H1 (cell line): ENCODE data around the gene EFCAB8. TPM values are rescaled to one million over a fixed set of nuclear protein-coding genes. Genes with fewer than 3 reads are reported as not detected.

ENCODE experiments used
- CTCF ChIA-PET: fragments of 300-600 bp; sonication (Branson Sonifier 250); formaldehyde crosslinking; loops from one replicate; lab custom pipeline; 2021; ENCODE audit not compliant: partially characterized antibody; lab: Charles Lee
- POLR2A ChIA-PET: fragments of 300-600 bp; sonication (Branson Sonifier 250); formaldehyde crosslinking; loops from one replicate; lab custom pipeline; 2021; ENCODE audit warnings: inconsistent platforms; ENCODE audit not compliant: partially characterized antibody; lab: Charles Lee
- DNase-seq, 2 experiments: peaks; one replicate each; pipeline versions ENCODE4 v3.0.0 to v3.0.0-alpha.2; 2010 to 2022; ENCODE audit warnings: low spot score in 2 of 2, low read depth in 1 of 2, mixed read lengths in 1 of 2
- FAIRE-seq: peaks from 2 replicates; lab custom pipeline; 2011; peaks lifted over from hg19 to GRCh38; lab: Jason Lieb, UNC
- H2AFZ ChIP-seq: 2 replicates; pipeline ENCODE4 v1.8.1; 2012; ENCODE audit warnings: low read length, inconsistent platforms
- H2AK5ac ChIP-seq: 2 replicates; pipeline ENCODE4 v1.6.1; 2013; ENCODE audit warnings: low read depth, low read length
- H2BK120ac ChIP-seq: replicated peaks from 2 replicates; pipeline ENCODE3; 2013; ENCODE audit warnings: low read depth, low read length, inconsistent platforms
- H2BK12ac ChIP-seq: 2 replicates; pipeline ENCODE4 v1.6.1; 2013; ENCODE audit warnings: low read depth, low read length
- H2BK15ac ChIP-seq: 2 replicates; pipeline ENCODE4 v1.6.1; 2013; ENCODE audit warnings: low read length
- H2BK20ac ChIP-seq: 2 replicates; pipeline ENCODE4 v1.6.1; 2013; ENCODE audit warnings: low read length
- H2BK5ac ChIP-seq: 2 replicates; pipeline ENCODE4 v1.6.1; 2013; ENCODE audit warnings: low read depth, low read length
- H3K14ac ChIP-seq: 2 replicates; pipeline ENCODE4 v1.6.1; 2013; ENCODE audit warnings: inconsistent platforms; ENCODE audit not compliant: insufficient read length
- H3K18ac ChIP-seq: 2 replicates; pipeline ENCODE4 v1.6.1; 2013; ENCODE audit warnings: low read length; ENCODE audit errors: extremely low read depth
- H3K23ac ChIP-seq: 2 replicates; pipeline ENCODE4 v1.6.1; 2013; ENCODE audit warnings: inconsistent platforms; ENCODE audit not compliant: insufficient read length
- H3K23me2 ChIP-seq: 2 replicates; pipeline ENCODE4 v1.6.1; 2013; ENCODE audit warnings: low read depth, low read length
- H3K27ac ChIP-seq: 2 replicates; pipeline ENCODE4 v1.6.1; 2011; ENCODE audit warnings: low read depth, low read length, inconsistent platforms
- H3K27me3 ChIP-seq, 4 experiments: replicated peaks in 1 of 4; 1 replicate in 1 of 4; 2 replicates in 3 of 4; pipeline versions ENCODE4 v1.6.1 to v1.8.1; 2011 to 2013; ENCODE audit warnings: low read length in 3 of 4, mild to moderate bottlenecking in 3 of 4, inconsistent platforms in 2 of 4, mixed read lengths in 2 of 4, moderate library complexity in 1 of 4; ENCODE audit not compliant: control insufficient read depth in 3 of 4, insufficient read depth in 3 of 4; ENCODE audit errors: extremely low read depth in 1 of 4
- H3K36me3 ChIP-seq, 4 experiments: 2 replicates each; pipeline versions ENCODE4 v1.6.1 to v1.8.1; 2011 to 2013; ENCODE audit warnings: mild to moderate bottlenecking in 4 of 4, low read length in 3 of 4, moderate library complexity in 2 of 4, control low read depth in 1 of 4, inconsistent platforms in 1 of 4; ENCODE audit not compliant: insufficient read depth in 4 of 4, control insufficient read depth in 2 of 4
- H3K4ac ChIP-seq: replicated peaks from 2 replicates; pipeline ENCODE3; 2013; ENCODE audit warnings: low read length, low read depth, mixed read lengths, inconsistent platforms; ENCODE audit not compliant: insufficient read length
- H3K4me1 ChIP-seq, 4 experiments: replicated peaks in 1 of 4; 1 replicate in 1 of 4; 2 replicates in 3 of 4; pipeline versions ENCODE4 v1.6.1 to v1.8.1; 2011 to 2013; ENCODE audit warnings: low read length in 3 of 4, inconsistent platforms in 2 of 4, mixed read lengths in 1 of 4; ENCODE audit not compliant: insufficient read depth in 4 of 4, control insufficient read depth in 3 of 4
- H3K4me2 ChIP-seq, 2 experiments: 2 replicates each; pipeline versions ENCODE4 v1.6.1 to v1.8.1; 2011 to 2013; ENCODE audit warnings: low read depth in 2 of 2, low read length in 2 of 2, control low read depth in 1 of 2, inconsistent platforms in 1 of 2, mild to moderate bottlenecking in 1 of 2; ENCODE audit not compliant: insufficient read depth in 1 of 2
- H3K4me3 ChIP-seq, 4 experiments: fragments of 200-600, 300-600 bp in 1 of 4; sonication (generic), shearing (Covaris generic), sonication (Bioruptor Twin) in 1 of 4; 2 replicates each; pipeline versions ENCODE4 v1.5.1 to v1.8.1; 2011 to 2016; ENCODE audit warnings: low read length in 4 of 4, low read depth in 3 of 4, control low read depth in 2 of 4, inconsistent platforms in 2 of 4, mild to moderate bottlenecking in 2 of 4, mixed read lengths in 1 of 4, moderate library complexity in 1 of 4; ENCODE audit not compliant: insufficient read depth in 2 of 4; ENCODE audit errors: extremely low read depth in 1 of 4
- H3K56ac ChIP-seq: replicated peaks from 2 replicates; pipeline ENCODE3; 2013; ENCODE audit warnings: low read depth, mild to moderate bottlenecking, mixed read lengths, low read length, inconsistent platforms; ENCODE audit not compliant: insufficient read length
- H3K79me1 ChIP-seq: 2 replicates; pipeline ENCODE4 v1.6.1; 2013; ENCODE audit warnings: low read depth, low read length, control low read depth
- H3K79me2 ChIP-seq, 2 experiments: 2 replicates each; pipeline versions ENCODE4 v1.6.1 to v1.8.1; 2012 to 2013; ENCODE audit warnings: low read length in 2 of 2, mild to moderate bottlenecking in 2 of 2, inconsistent platforms in 1 of 2; ENCODE audit not compliant: insufficient read depth in 2 of 2, control insufficient read depth in 1 of 2
- H3K9ac ChIP-seq, 4 experiments: replicated peaks in 1 of 4; 1 replicate in 1 of 4; 2 replicates in 3 of 4; pipeline versions ENCODE4 v1.6.1 to v1.8.1; 2011 to 2013; ENCODE audit warnings: low read depth in 3 of 4, low read length in 3 of 4, control low read depth in 2 of 4, mild to moderate bottlenecking in 2 of 4, moderate library complexity in 2 of 4, inconsistent platforms in 1 of 4; ENCODE audit errors: extremely low read depth in 1 of 4
- H3K9me3 ChIP-seq, 2 experiments: 2 replicates each; pipeline versions ENCODE4 v1.6.1 to v1.8.1; 2012 to 2013; ENCODE audit warnings: mild to moderate bottlenecking in 2 of 2, moderate library complexity in 2 of 2, control low read depth in 1 of 2, inconsistent platforms in 1 of 2, low read depth in 1 of 2, low read length in 1 of 2, mixed read lengths in 1 of 2; ENCODE audit not compliant: insufficient read depth in 2 of 2
- H4K20me1 ChIP-seq, 2 experiments: replicated peaks in 1 of 2; 2 replicates each; pipeline versions ENCODE3 to v1.8.1; 2011 to 2013; ENCODE audit warnings: inconsistent platforms in 2 of 2, low read length in 2 of 2, mild to moderate bottlenecking in 1 of 2; ENCODE audit not compliant: insufficient read depth in 2 of 2, control insufficient read depth in 1 of 2
- H4K5ac ChIP-seq: 2 replicates; pipeline ENCODE4 v1.6.1; 2013; ENCODE audit warnings: low read length, low read depth, mixed read lengths, inconsistent platforms; ENCODE audit not compliant: insufficient read length
- H4K8ac ChIP-seq: 2 replicates; pipeline ENCODE4 v1.8.0; 2013; ENCODE audit warnings: mild to moderate bottlenecking, moderate library complexity, low read length, inconsistent platforms; ENCODE audit not compliant: insufficient read depth; ENCODE audit errors: extremely low read depth
- H4K91ac ChIP-seq: replicated peaks from 2 replicates; pipeline ENCODE3; 2013; ENCODE audit warnings: low read length, mixed read lengths, inconsistent platforms; ENCODE audit not compliant: insufficient read length
- CEBPB ChIP-seq: IDR thresholded peaks from 2 replicates; pipeline ENCODE4 v1.6.1; 2012; ENCODE audit warnings: low read depth, low read length
- RFX5 ChIP-seq: IDR thresholded peaks from 2 replicates; pipeline ENCODE4 v1.6.1; 2011; ENCODE audit warnings: low read depth, low read length, improper control_type of control experiment, borderline replicate concordance
- YY1 ChIP-seq: IDR thresholded peaks from 2 replicates; pipeline ENCODE4 v1.6.1; 2011; ENCODE audit warnings: low read depth, mild to moderate bottlenecking, low read length
- polyA plus RNA-seq, 7 experiments: library from polyadenylated mRNA; depleted of rRNA in 3 of 7; stranded (reverse) in 5 of 7; unstranded in 2 of 7; fragments of >200 nt in 5 of 7; fragments of 200-250 nt in 2 of 7; gene quantifications; 1 replicate in 5 of 7; 2 replicates in 1 of 7; 4 replicates in 1 of 7; pipeline versions ENCODE4 v1.2.1 to v1.2.3, GENCODE V29; 2011 to 2013; ENCODE audit warnings: missing spikeins in 2 of 7, mixed read lengths in 2 of 7
- total RNA-seq: library from RNA; stranded (reverse); fragmentation: NEBNext Ultra II Directional; extraction: Animal tissue kit (Norgen Biotek cat#: 25700); gene quantifications from 2 replicates; pipeline ENCODE4 v1.2.1, GENCODE V29; 2021

EFCAB8 gene
- total and polyA plus RNA-seq, 2 of the 8 experiments (the other 6 are each of a cell fraction or from before 2014, with no cell fraction given) = 0.06 to 0.20 TPM

DNA sequence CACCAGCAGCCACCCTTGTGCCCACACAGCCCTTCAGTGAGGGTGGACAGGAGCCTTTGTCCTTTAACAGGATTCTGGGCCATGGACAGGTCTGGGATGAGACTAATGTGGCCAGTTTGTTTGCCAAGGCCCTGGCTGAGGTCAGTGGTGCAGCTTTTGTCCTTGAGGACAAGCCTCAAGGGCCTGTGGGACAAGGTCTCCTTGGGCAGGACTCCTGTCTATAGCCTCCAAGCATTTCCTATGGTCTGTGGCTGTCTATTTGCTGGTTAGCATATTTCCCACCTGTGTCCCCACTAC lies 101.4 kb downstream of the EFCAB8 start:
- Histone ChIP-seq H2BK12ac (no peak overlapping the region), H2BK5ac (no peak overlapping the region), H2AFZ (no peak overlapping the region), H3K27ac (no peak overlapping the region), H3K56ac (no peak overlapping the region), H3K79me1 (no peaks in the 10 kb centered on the region), H2AK5ac (no peak overlapping the region), H3K36me3 (no peaks in the 10 kb centered on the region), H2BK15ac (no peak overlapping the region), H3K9me3 (peaks cover 0 to 5% of the 10 kb centered on the region in 2 experiments; a peak in 1 of 4 replicates), H4K91ac (no peak overlapping the region), H3K4me3 (no peak overlapping the region), H3K79me2 (no peaks in the 10 kb centered on the region), H3K14ac (no peak overlapping the region), H3K4ac (no peak overlapping the region), H4K8ac (no peak overlapping the region), H3K18ac (no peak overlapping the region), H3K4me1 (no peaks in the 10 kb centered on the region; a peak in 1 of 7 replicates), H3K23ac (no peak overlapping the region), H2BK20ac (no peak overlapping the region), H3K4me2 (no peak overlapping the region), H3K27me3 (peaks cover 0 to 4% (median 0%) of the 10 kb centered on the region in 4 experiments; a peak in 3 of 7 replicates), H3K9ac (no peak overlapping the region), H4K20me1 (no peaks in the 10 kb centered on the region), H2BK120ac (no peak overlapping the region), H4K5ac (no peak overlapping the region), H3K23me2 (no peaks in the 10 kb centered on the region)
- FAIRE-seq = no peak
- POLR2A ChIA-PET = no interaction called here
- TF ChIP-seq YY1 = no peak
- TF ChIP-seq CEBPB = no peak
- TF ChIP-seq RFX5 = no peak
- CTCF ChIA-PET = interaction anchor here (0.5 to 1.8 kb wide), 5 partner anchors 15 to 290 kb away, joined by 3 to 13 read pairs (median 3); no protein-coding TSS in a partner anchor
- no peak for DNase-seq
